SK-N-SH (cell line): ENCODE measurements around the gene SLC13A3.

Experiments used
- EP300 ChIP-seq, 2 experiments: IDR thresholded peaks; 2 replicates each; pipeline versions ENCODE4 v1.4.0 to v1.6.1; 2012; ENCODE audit warnings: borderline replicate concordance in 1 of 2, low read depth in 1 of 2, low read length in 1 of 2
- EZH2phosphoT487 ChIP-seq: fragments of 200-600 bp; sonication (generic); IDR thresholded peaks from 2 replicates; pipeline ENCODE4 v1.6.1; 2017; ENCODE audit warnings: low read depth, mixed run types, mild to moderate bottlenecking, antibody characterized with exemption, moderate library complexity, borderline replicate concordance
- MAX ChIP-seq: IDR thresholded peaks from 2 replicates; pipeline ENCODE4 v1.4.0; 2012; ENCODE audit warnings: low read depth
- SMC3 ChIP-seq: IDR thresholded peaks from 2 replicates; pipeline ENCODE4 v1.6.1; 2012; ENCODE audit warnings: low read depth, low read length, improper control_type of control experiment
- TAF1 ChIP-seq: IDR thresholded peaks from 2 replicates; pipeline ENCODE4 v1.6.1; 2012; ENCODE audit warnings: low read depth, mild to moderate bottlenecking, low read length, moderate library complexity, borderline replicate concordance
- TCF12 ChIP-seq: IDR thresholded peaks from 2 replicates; pipeline ENCODE4 v1.4.0; 2012
- TF ChIP-seq, protein P1 (sequence below): fragments of 200-600 bp; sonication (generic); IDR thresholded peaks from 2 replicates; pipeline ENCODE4 v1.6.1; 2017; ENCODE audit warnings: antibody characterized with exemption, mild to moderate bottlenecking, moderate library complexity

GRCh38 chr20:46552460-46553420 is 98.5 kb downstream of the SLC13A3 start:
- TF ChIP-seq, protein P1, sequence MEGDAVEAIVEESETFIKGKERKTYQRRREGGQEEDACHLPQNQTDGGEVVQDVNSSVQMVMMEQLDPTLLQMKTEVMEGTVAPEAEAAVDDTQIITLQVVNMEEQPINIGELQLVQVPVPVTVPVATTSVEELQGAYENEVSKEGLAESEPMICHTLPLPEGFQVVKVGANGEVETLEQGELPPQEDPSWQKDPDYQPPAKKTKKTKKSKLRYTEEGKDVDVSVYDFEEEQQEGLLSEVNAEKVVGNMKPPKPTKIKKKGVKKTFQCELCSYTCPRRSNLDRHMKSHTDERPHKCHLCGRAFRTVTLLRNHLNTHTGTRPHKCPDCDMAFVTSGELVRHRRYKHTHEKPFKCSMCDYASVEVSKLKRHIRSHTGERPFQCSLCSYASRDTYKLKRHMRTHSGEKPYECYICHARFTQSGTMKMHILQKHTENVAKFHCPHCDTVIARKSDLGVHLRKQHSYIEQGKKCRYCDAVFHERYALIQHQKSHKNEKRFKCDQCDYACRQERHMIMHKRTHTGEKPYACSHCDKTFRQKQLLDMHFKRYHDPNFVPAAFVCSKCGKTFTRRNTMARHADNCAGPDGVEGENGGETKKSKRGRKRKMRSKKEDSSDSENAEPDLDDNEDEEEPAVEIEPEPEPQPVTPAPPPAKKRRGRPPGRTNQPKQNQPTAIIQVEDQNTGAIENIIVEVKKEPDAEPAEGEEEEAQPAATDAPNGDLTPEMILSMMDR: no peak
- TF ChIP-seq EP300 (IDR thresholded peaks at IDR 0.05; ENCODE audit: borderline replicate concordance in 1 of 2, low read depth in 1 of 2, low read length in 1 of 2) (no peak), MAX (no peak), TCF12 (no peak), EZH2phosphoT487 (no peak), TAF1 (no peak), SMC3 (no peak)
